ENCODE measurements around the gene NBAS. TPM values are rescaled to one million over a fixed set of nuclear protein-coding genes. Genes with fewer than 3 reads are reported as not detected.
A peak's percentile ranks its signal among the peaks of the same experiment; 100 is the strongest.

NBAS gene
- total and polyA plus RNA-seq, 2 of the 4 experiments (the other 2 are of a cell fraction): 22.3 to 105 TPM

- H2BK120ac ChIP-seq (ENCODE audit: low read depth, low read length): no peak overlapping the region
- no peak overlapping the region for H2AK5ac ChIP-seq (ENCODE audit: low read depth, low read length)
- H2BK15ac ChIP-seq (ENCODE audit: low read depth, low read length): no peak overlapping the region
- H3K27me3 ChIP-seq (ENCODE audit: control insufficient read depth, insufficient read depth, low read length): no peaks in the 10 kb centered on the region
- ATAC-seq (ENCODE audit: low read depth) (no peak), DNase-seq (no peak)
- TF ChIP-seq, protein P1, sequence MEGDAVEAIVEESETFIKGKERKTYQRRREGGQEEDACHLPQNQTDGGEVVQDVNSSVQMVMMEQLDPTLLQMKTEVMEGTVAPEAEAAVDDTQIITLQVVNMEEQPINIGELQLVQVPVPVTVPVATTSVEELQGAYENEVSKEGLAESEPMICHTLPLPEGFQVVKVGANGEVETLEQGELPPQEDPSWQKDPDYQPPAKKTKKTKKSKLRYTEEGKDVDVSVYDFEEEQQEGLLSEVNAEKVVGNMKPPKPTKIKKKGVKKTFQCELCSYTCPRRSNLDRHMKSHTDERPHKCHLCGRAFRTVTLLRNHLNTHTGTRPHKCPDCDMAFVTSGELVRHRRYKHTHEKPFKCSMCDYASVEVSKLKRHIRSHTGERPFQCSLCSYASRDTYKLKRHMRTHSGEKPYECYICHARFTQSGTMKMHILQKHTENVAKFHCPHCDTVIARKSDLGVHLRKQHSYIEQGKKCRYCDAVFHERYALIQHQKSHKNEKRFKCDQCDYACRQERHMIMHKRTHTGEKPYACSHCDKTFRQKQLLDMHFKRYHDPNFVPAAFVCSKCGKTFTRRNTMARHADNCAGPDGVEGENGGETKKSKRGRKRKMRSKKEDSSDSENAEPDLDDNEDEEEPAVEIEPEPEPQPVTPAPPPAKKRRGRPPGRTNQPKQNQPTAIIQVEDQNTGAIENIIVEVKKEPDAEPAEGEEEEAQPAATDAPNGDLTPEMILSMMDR (conservative IDR thresholded peaks at IDR 0.05; ENCODE audit: low read depth, low read length): no peak
- TF ChIP-seq CHD1 (IDR thresholded peaks at IDR 0.05; ENCODE audit: low read depth, low read length) (no peak), MAFK (IDR thresholded peaks at IDR 0.05; ENCODE audit: low read depth, low read length) (peak; percentile 61)
- no peak overlapping the region for H2BK20ac ChIP-seq (ENCODE audit: low read depth, low read length)
- H3K4ac ChIP-seq (ENCODE audit: low read depth, low read length): no peak overlapping the region
- H3K9me3 ChIP-seq (ENCODE audit: control insufficient read depth, insufficient read depth, low read length): no peaks in the 10 kb centered on the region
- H3K4me2 ChIP-seq (ENCODE audit: low read depth, low read length): no peak overlapping the region
- H3K23ac ChIP-seq (ENCODE audit: low read depth, low read length): no peak overlapping the region
- H4K5ac ChIP-seq (ENCODE audit: low read depth, low read length): no peak overlapping the region
- H3K9me1 ChIP-seq (ENCODE audit: insufficient read depth, low read length): peaks cover 11% of the 10 kb centered on the region
- CTCF ChIA-PET: no interaction called here
- POLR2A ChIA-PET (ENCODE audit: unreplicated experiment): no interaction called here
- BruUV-seq (replicated peaks): no TSS peak
- no CpG with 5 or more reads among the region's 1 CpG for WGBS, 2 experiments (ENCODE audit: extremely low coverage in 2 of 2, insufficient read length in 1 of 2)
- H3K36me3 ChIP-seq (ENCODE audit: control insufficient read depth, insufficient read depth, low read length): 0 out of 2 replicates have a peak, but pooled peaks cover 1% of the 10 kb centered on the region
- in situ Hi-C loops (cut with MboI; ENCODE audit: low sequenced_read_pairs) (no loop called here), dilution Hi-C loops (cut with HindIII; ENCODE audit: low sequenced_read_pairs, unreplicated experiment) (no loop called here), intact Hi-C loops (cut with micrococcal nuclease) (loop anchor here (10.0 kb wide), 1 partner anchor 392 kb away; the partner anchor contains the start of gene NBAS)
- no peak overlapping the region for H2BK5ac ChIP-seq (ENCODE audit: low read depth, low read length, poor library complexity, severe bottlenecking)
- no peak overlapping the region for H3K18ac ChIP-seq (ENCODE audit: low read depth, low read length)
- no peak overlapping the region for H3K14ac ChIP-seq (replicated peaks; ENCODE audit: low read depth, low read length)
- no peak overlapping the region for H2AK9ac ChIP-seq (replicated peaks; ENCODE audit: low read depth, low read length, poor library complexity)
- no peak overlapping the region for H3K56ac ChIP-seq (ENCODE audit: extremely low read depth, insufficient read depth, low read length)
- no peak overlapping the region for H3K27ac ChIP-seq (ENCODE audit: insufficient read depth, low read length)
- no peak overlapping the region for H3K9ac ChIP-seq (ENCODE audit: low read depth, low read length)
- no peak overlapping the region for H2AFZ ChIP-seq (replicated peaks; ENCODE audit: low read length, poor library complexity)
- H3K4me1 ChIP-seq (ENCODE audit: control insufficient read depth, insufficient read depth, low read length): peaks cover 16% of the 10 kb centered on the region
- H4K8ac ChIP-seq (ENCODE audit: low read depth in 2 of 2, low read length in 2 of 2): no peak overlapping the region
- no peak overlapping the region for H4K91ac ChIP-seq (ENCODE audit: insufficient read depth, low read depth, low read length)
- H3K4me3 ChIP-seq (ENCODE audit: insufficient read depth, low read depth, low read length): no peak overlapping the region
- no peaks in the 10 kb centered on the region for H4K20me1 ChIP-seq (ENCODE audit: insufficient read depth, low read length)
- peaks cover 3 to 11% of the 10 kb centered on the region in 2 experiments; a peak in 1 of 4 replicates for H3K79me1 ChIP-seq (ENCODE audit: low read depth in 1 of 2, low read length in 2 of 2)
Observed at GRCh38 chr2:15172825-15173224, 388.3 kb downstream of the NBAS start.

Data from IMR-90 (cell line).